Vagina (tissue), 2 donors: ENCODE measurements around the gene RNF141. TPM values are rescaled to one million over a fixed set of nuclear protein-coding genes. Genes with fewer than 3 reads are reported as not detected.

ENCODE experiments used
- DNase-seq, 2 donors: peaks; one replicate each; pipeline ENCODE4 v3.0.0-alpha.2; 2017; ENCODE audit errors: extremely low spot score in 2 of 2
- H3K27ac ChIP-seq: fragments of 200-600 bp; sonication (generic); one replicate; pipeline ENCODE4 v1.5.1; 2019
- H3K27me3 ChIP-seq: fragments of 200-600 bp; sonication (generic); one replicate; pipeline ENCODE4 v1.5.1; 2019
- H3K36me3 ChIP-seq, 2 donors: fragments of 200-600 bp; sonication (generic); one replicate each; pipeline ENCODE4 v1.5.1; 2017 to 2019
- H3K4me1 ChIP-seq: fragments of 200-600 bp; sonication (generic); one replicate; pipeline ENCODE4 v1.5.1; 2019
- H3K4me3 ChIP-seq, 2 donors: fragments of 200-600 bp; sonication (generic); 1 replicate in 1 of 2; 2 replicates in 1 of 2; pipeline ENCODE4 v1.5.1; 2016 to 2019
- H3K9me3 ChIP-seq: fragments of 200-600 bp; sonication (generic); one replicate; pipeline ENCODE4 v1.5.1; 2019
- CTCF ChIP-seq, 3 experiments: fragments of 450-650 bp in 2 of 3; fragments of 200-600 bp in 1 of 3; sonication (generic) in 1 of 3; IDR thresholded peaks; one replicate each; pipeline ENCODE4 v1.5.1; 2017 to 2019; ENCODE audit warnings: antibody characterized with exemption in 3 of 3, mild to moderate bottlenecking in 2 of 3, moderate library complexity in 2 of 3
- POLR2A ChIP-seq, 2 donors: fragments of 450-650 bp; IDR thresholded peaks; one replicate each; pipeline ENCODE4 v1.6.1; 2017; ENCODE audit warnings: antibody characterized with exemption in 2 of 2, mild to moderate bottlenecking in 2 of 2, moderate library complexity in 2 of 2
- POLR2AphosphoS5 ChIP-seq, 2 donors: sonication (generic); formaldehyde crosslinking; IDR thresholded peaks; one replicate each; pipeline ENCODE4 v1.9.0; 2017; ENCODE audit warnings: antibody characterized with exemption in 2 of 2, mild to moderate bottlenecking in 2 of 2, low read depth in 1 of 2; ENCODE audit not compliant: insufficient read depth in 1 of 2
- intact Hi-C: fragments of 100-400 bp; cut with DNase I; formaldehyde crosslinking; loops from one replicate; pipeline ENCODE4 v1.15.1; 2023
- total RNA-seq: library from RNA; depleted of rRNA; stranded (reverse); fragments of >200 nt; gene quantifications from one replicate; pipeline ENCODE4 v1.2.3, GENCODE V29; 2016

Gene RNF141
- total RNA-seq, 1 donor from 2014 or later, result 19.2 TPM

DNA sequence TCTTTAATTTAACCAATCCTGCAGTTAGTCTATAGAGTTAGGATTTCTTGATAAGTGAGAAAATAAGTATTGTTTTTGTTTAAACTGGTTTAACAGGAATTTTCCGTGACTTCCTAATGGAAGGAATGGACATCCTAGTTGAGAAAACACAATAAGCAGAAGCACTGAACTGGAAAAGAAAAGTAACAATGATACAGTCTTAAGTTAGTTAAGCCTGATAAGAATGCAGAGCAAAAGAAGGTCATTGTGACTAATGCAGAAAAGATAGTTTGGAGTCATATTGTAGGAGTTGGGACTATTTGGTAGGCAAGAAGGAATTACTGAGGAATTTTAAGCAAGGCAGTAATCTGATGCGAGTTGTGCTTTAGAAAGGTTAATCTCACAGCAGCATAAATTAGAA is 11.7 kb downstream of the RNF141 start:
- intact Hi-C loops, result no loop called here
- Histone ChIP-seq H3K27ac (peak overlapping the region; percentile 64), H3K27me3 (no peaks in the 10 kb centered on the region), H3K4me1 (peaks cover 30% of the 10 kb centered on the region), H3K9me3 (no peaks in the 10 kb centered on the region), H3K4me3 (no peak overlapping the region), H3K36me3 (peaks cover 0 to 41% of the 10 kb centered on the region in 2 donors)
- no peak for DNase-seq
- no peak for TF ChIP-seq CTCF (IDR thresholded peaks at IDR 0.05)
- TF ChIP-seq POLR2A (IDR thresholded peaks at IDR 0.05), result no peak
- TF ChIP-seq POLR2AphosphoS5 (IDR thresholded peaks at IDR 0.05; ENCODE audit: insufficient read depth in 1 of 2, low read depth in 1 of 2), result no peak

- no peak for DNase-seq
- H3K9me3 ChIP-seq, result no peaks in the 10 kb centered on the region
- TF ChIP-seq POLR2AphosphoS5 (IDR thresholded peaks at IDR 0.05; ENCODE audit: insufficient read depth in 1 of 2, low read depth in 1 of 2) (no peak), POLR2A (IDR thresholded peaks at IDR 0.05) (no peak), CTCF (IDR thresholded peaks at IDR 0.05) (no peak)
- H3K27me3 ChIP-seq, result no peaks in the 10 kb centered on the region
- H3K27ac ChIP-seq, result peak overlapping the region; percentile 64
- peaks cover 0 to 40% of the 10 kb centered on the region in 2 donors for H3K36me3 ChIP-seq
- no peak overlapping the region for H3K4me3 ChIP-seq
- intact Hi-C loops, result no loop called here
- H3K4me1 ChIP-seq, result peaks cover 33% of the 10 kb centered on the region
Observed at GRCh38 chr11:10528121-10528520, 12.9 kb downstream of the RNF141 start.

GRCh38 chr11:10526974-10527918 is 13.7 kb downstream of the RNF141 start:
- H3K4me1 ChIP-seq, result peaks cover 40% of the 10 kb centered on the region
- no peaks in the 10 kb centered on the region for H3K9me3 ChIP-seq
- TF ChIP-seq POLR2A (IDR thresholded peaks at IDR 0.05) (no peak), POLR2AphosphoS5 (IDR thresholded peaks at IDR 0.05; ENCODE audit: insufficient read depth in 1 of 2, low read depth in 1 of 2) (peak in 1 of 2 donors; percentile 37)
- H3K36me3 ChIP-seq, result peaks cover 0 to 43% of the 10 kb centered on the region in 2 donors
- no peak overlapping the region for H3K4me3 ChIP-seq
- peak overlapping the region; percentile 64 for H3K27ac ChIP-seq
- DNase-seq, result no peak
- intact Hi-C loops, result no loop called here
- H3K27me3 ChIP-seq, result no peaks in the 10 kb centered on the region

- Histone ChIP-seq H3K9me3 (no peaks in the 10 kb centered on the region), H3K27me3 (no peaks in the 10 kb centered on the region), H3K4me1 (peaks cover 47% of the 10 kb centered on the region), H3K36me3 (peaks cover 0 to 36% of the 10 kb centered on the region in 2 donors), H3K4me3 (no peak overlapping the region), H3K27ac (peak overlapping the region; percentile 20)
- TF ChIP-seq POLR2A (IDR thresholded peaks at IDR 0.05), result no peak
- no peak for TF ChIP-seq POLR2AphosphoS5 (IDR thresholded peaks at IDR 0.05; ENCODE audit: insufficient read depth in 1 of 2, low read depth in 1 of 2)
- TF ChIP-seq CTCF (IDR thresholded peaks at IDR 0.05), result no peak
- intact Hi-C loops, result no loop called here
- no peak for DNase-seq
Observed at GRCh38 chr11:10524471-10524870, 16.5 kb downstream of the RNF141 start.

GRCh38 chr11:10522921-10523320 is 18.1 kb downstream of the RNF141 start:
- H3K9me3 ChIP-seq, result no peaks in the 10 kb centered on the region
- TF ChIP-seq POLR2AphosphoS5 (IDR thresholded peaks at IDR 0.05; ENCODE audit: insufficient read depth in 1 of 2, low read depth in 1 of 2) (peak in 1 of 2 donors; percentile 44), CTCF (IDR thresholded peaks at IDR 0.05) (no peak), POLR2A (IDR thresholded peaks at IDR 0.05) (no peak)
- intact Hi-C loops, result no loop called here
- H3K4me3 ChIP-seq, result no peak overlapping the region
- peaks cover 48% of the 10 kb centered on the region for H3K4me1 ChIP-seq
- peaks cover 0 to 36% of the 10 kb centered on the region in 2 donors for H3K36me3 ChIP-seq
- peak in 1 of 2 donors; percentile 87 for DNase-seq
- H3K27ac ChIP-seq, result peak overlapping the region; percentile 72
- H3K27me3 ChIP-seq, result no peaks in the 10 kb centered on the region
